DOHH2 (cell line): Measurements from ENCODE around the gene DCBLD2.
"Not testable (repeated sequence)": the region's sequence is repeated elsewhere in the genome, so short reads cannot be mapped to it uniquely, and the experiment has no call there.

ENCODE experiments used
- H3F3A ChIP-seq: fragments of 200-600 bp; sonication (generic), shearing (Covaris generic); 2 replicates; pipeline ENCODE4 v1.6.0; 2016; ENCODE audit warnings: antibody characterized with exemption, mild to moderate bottlenecking; ENCODE audit not compliant: control insufficient read depth, insufficient read depth
- H3K27ac ChIP-seq: fragments of 200-600 bp; sonication (generic); 2 replicates; pipeline ENCODE4 v1.5.1; 2014; ENCODE audit warnings: low read depth, mild to moderate bottlenecking, low read length, moderate library complexity
- H3K27me3 ChIP-seq: fragments of 200-600 bp; sonication (generic); 2 replicates; pipeline ENCODE4 v1.6.1; 2014; ENCODE audit warnings: mild to moderate bottlenecking, low read length, mixed read lengths; ENCODE audit not compliant: control insufficient read depth
- H3K36me3 ChIP-seq: fragments of 200-600 bp; sonication (generic); 2 replicates; pipeline ENCODE4 v1.6.1; 2014; ENCODE audit warnings: mild to moderate bottlenecking, low read length, moderate library complexity, mixed read lengths; ENCODE audit not compliant: control insufficient read depth
- H3K4me1 ChIP-seq: fragments of 200-600 bp; sonication (generic); 2 replicates; pipeline ENCODE4 v1.6.1; 2014; ENCODE audit warnings: mild to moderate bottlenecking, low read length, mixed read lengths; ENCODE audit not compliant: control insufficient read depth
- H3K4me2 ChIP-seq: fragments of 200-600 bp; sonication (generic); 2 replicates; pipeline ENCODE4 v1.6.0; 2014; ENCODE audit warnings: mild to moderate bottlenecking, low read length, moderate library complexity
- H3K4me3 ChIP-seq: fragments of 200-600 bp; sonication (generic); 2 replicates; pipeline ENCODE4 v1.5.1; 2014; ENCODE audit warnings: mild to moderate bottlenecking, low read length, mixed read lengths
- H3K79me2 ChIP-seq: fragments of 200-600 bp; sonication (generic); 2 replicates; pipeline ENCODE4 v1.6.1; 2014; ENCODE audit warnings: mild to moderate bottlenecking, low read length, mixed read lengths; ENCODE audit not compliant: control insufficient read depth
- H3K9me2 ChIP-seq: fragments of 200-600 bp; sonication (generic); replicated peaks from 2 replicates; pipeline ENCODE4 v1.6.1; 2014; ENCODE audit warnings: mild to moderate bottlenecking, low read length, mixed read lengths; ENCODE audit not compliant: control insufficient read depth
- H3K9me3 ChIP-seq: fragments of 200-600 bp; sonication (generic); 2 replicates; pipeline ENCODE4 v1.6.1; 2014; ENCODE audit warnings: antibody characterized with exemption, low read length, mixed read lengths; ENCODE audit not compliant: control insufficient read depth, insufficient read depth
- H4K20me1 ChIP-seq: fragments of 200-600 bp; sonication (generic); 2 replicates; pipeline ENCODE4 v1.6.0; 2014; ENCODE audit warnings: low read depth, mild to moderate bottlenecking, antibody characterized with exemption, low read length, moderate library complexity; ENCODE audit not compliant: control insufficient read depth, insufficient read depth
- EZH2phosphoT487 ChIP-seq: fragments of 200-600 bp; sonication (generic); IDR thresholded peaks from 2 replicates; pipeline ENCODE4 v1.6.1; 2017; ENCODE audit warnings: borderline replicate concordance, mild to moderate bottlenecking, antibody characterized with exemption, low read length, moderate library complexity, mixed read lengths
- TF ChIP-seq, protein P1 (sequence below): fragments of 200-600 bp; sonication (generic); IDR thresholded peaks from one replicate; pipeline ENCODE4 v1.5.1; 2014; ENCODE audit warnings: antibody characterized with exemption, mild to moderate bottlenecking, low read depth, low read length; ENCODE audit not compliant: poor library complexity, severe bottlenecking

DCBLD2 gene

GRCh38 chr3:98874602-98875249 lies 26.8 kb downstream of the DCBLD2 start:
- Histone ChIP-seq H4K20me1 (no peaks in the 10 kb centered on the region), H3K4me2 (no peak overlapping the region), H3K27me3 (no peaks in the 10 kb centered on the region), H3K4me1 (no peaks in the 10 kb centered on the region), H3K9me2 (no peaks in the 10 kb centered on the region), H3F3A (no peaks in the 10 kb centered on the region), H3K27ac (no peak overlapping the region), H3K9me3 (peaks cover 3% of the 10 kb centered on the region; the same call in 1 of the 2 replicates), H3K79me2 (peaks cover 5% of the 10 kb centered on the region; the same call in 1 of the 2 replicates), H3K4me3 (no peak overlapping the region), H3K36me3 (peaks cover 18% of the 10 kb centered on the region)
- no peak for TF ChIP-seq EZH2phosphoT487
- TF ChIP-seq, protein P1, sequence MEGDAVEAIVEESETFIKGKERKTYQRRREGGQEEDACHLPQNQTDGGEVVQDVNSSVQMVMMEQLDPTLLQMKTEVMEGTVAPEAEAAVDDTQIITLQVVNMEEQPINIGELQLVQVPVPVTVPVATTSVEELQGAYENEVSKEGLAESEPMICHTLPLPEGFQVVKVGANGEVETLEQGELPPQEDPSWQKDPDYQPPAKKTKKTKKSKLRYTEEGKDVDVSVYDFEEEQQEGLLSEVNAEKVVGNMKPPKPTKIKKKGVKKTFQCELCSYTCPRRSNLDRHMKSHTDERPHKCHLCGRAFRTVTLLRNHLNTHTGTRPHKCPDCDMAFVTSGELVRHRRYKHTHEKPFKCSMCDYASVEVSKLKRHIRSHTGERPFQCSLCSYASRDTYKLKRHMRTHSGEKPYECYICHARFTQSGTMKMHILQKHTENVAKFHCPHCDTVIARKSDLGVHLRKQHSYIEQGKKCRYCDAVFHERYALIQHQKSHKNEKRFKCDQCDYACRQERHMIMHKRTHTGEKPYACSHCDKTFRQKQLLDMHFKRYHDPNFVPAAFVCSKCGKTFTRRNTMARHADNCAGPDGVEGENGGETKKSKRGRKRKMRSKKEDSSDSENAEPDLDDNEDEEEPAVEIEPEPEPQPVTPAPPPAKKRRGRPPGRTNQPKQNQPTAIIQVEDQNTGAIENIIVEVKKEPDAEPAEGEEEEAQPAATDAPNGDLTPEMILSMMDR, result no peak

- H3K27ac ChIP-seq, result no peak overlapping the region
- H3K4me3 ChIP-seq, result no peak overlapping the region
- no peaks in the 10 kb centered on the region for H4K20me1 ChIP-seq
- TF ChIP-seq, protein P1, result no peak
- TF ChIP-seq EZH2phosphoT487, result no peak
- peaks cover 12% of the 10 kb centered on the region for H3K36me3 ChIP-seq
- H3K9me2 ChIP-seq, result no peaks in the 10 kb centered on the region
- H3K4me2 ChIP-seq, result no peak overlapping the region
- peaks cover 3% of the 10 kb centered on the region; the same call in 1 of the 2 replicates for H3K9me3 ChIP-seq
- H3K79me2 ChIP-seq, result no peaks in the 10 kb centered on the region
- H3K4me1 ChIP-seq, result peaks cover 9% of the 10 kb centered on the region
- no peaks in the 10 kb centered on the region for H3F3A ChIP-seq
- no peaks in the 10 kb centered on the region for H3K27me3 ChIP-seq
These were observed 32.1 kb downstream of the DCBLD2 start for GRCh38 chr3:98869391-98869790.

DNA sequence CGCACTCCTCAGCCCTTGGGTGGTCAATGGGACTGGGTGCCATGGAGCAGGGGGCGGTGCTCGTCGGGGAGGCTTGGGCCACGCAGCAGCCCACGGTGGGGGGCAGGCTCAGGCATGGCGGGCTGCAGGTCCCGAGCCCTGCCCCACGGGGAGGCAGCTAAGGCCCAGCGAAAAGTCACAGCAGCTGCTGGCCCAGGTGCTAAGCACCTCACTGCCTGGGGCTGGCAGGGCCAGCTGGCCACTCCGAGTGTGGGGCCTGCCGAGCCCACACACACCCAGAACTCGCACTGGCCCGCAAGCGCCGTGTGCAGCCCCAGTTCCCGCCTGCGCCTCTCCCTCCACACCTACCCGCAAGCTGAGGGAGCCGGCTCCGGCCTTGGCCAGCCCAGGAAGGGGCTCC lies 43.5 kb downstream of the DCBLD2 start:
- H3K79me2 ChIP-seq, H3F3A ChIP-seq, H4K20me1 ChIP-seq, H3K4me1 ChIP-seq, H3K36me3 ChIP-seq, H3K27me3 ChIP-seq, H3K9me3 ChIP-seq, H3K27ac ChIP-seq, H3K9me2 ChIP-seq, H3K4me2 ChIP-seq, H3K4me3 ChIP-seq: not testable (repeated sequence)

DNA sequence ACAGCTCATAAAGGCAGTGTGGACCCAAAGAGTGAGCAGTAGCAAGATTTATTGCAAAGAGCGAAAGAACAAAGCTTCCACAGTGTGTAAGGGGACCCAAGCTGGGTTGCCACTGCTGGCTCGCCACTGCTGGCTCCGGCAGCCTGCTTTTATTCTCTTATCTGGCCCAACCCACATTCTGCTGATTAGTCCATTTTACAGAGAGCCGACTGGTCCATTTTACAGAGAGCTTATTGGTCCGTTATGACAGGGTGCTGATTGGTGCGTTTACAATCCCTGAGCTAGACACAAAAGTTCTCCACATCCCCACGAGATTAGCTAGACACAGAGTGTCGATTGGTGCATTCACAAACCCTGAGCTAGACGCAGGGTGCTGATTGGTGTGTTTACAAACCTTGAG lies 44.2 kb downstream of the DCBLD2 start:
- not testable (repeated sequence) for H3K36me3 ChIP-seq, H4K20me1 ChIP-seq, H3K4me1 ChIP-seq, H3F3A ChIP-seq, H3K9me2 ChIP-seq, H3K27ac ChIP-seq, H3K79me2 ChIP-seq, H3K9me3 ChIP-seq, H3K4me2 ChIP-seq, H3K27me3 ChIP-seq, H3K4me3 ChIP-seq
